Erythroblast (primary cell): ENCODE results near the gene PEG3.
"Not testable (repeated sequence)": the region's sequence is repeated elsewhere in the genome, so short reads cannot be mapped to it uniquely, and the experiment has no call there.

ENCODE experiments used
- DNase-seq, 2 experiments: peaks; one replicate each; lab custom pipeline; 2025; lab: John Stamatoyannopoulos, UW
- GATA1 ChIP-seq: IDR thresholded peaks from 2 replicates; pipeline ENCODE4 v1.6.1; 2011; ENCODE audit warnings: low read depth, mild to moderate bottlenecking, control low read depth, low read length, moderate library complexity
- POLR2A ChIP-seq: IDR thresholded peaks from 2 replicates; pipeline ENCODE4 v1.6.1; 2011; ENCODE audit warnings: mild to moderate bottlenecking, low read length

The PEG3 gene

DNA sequence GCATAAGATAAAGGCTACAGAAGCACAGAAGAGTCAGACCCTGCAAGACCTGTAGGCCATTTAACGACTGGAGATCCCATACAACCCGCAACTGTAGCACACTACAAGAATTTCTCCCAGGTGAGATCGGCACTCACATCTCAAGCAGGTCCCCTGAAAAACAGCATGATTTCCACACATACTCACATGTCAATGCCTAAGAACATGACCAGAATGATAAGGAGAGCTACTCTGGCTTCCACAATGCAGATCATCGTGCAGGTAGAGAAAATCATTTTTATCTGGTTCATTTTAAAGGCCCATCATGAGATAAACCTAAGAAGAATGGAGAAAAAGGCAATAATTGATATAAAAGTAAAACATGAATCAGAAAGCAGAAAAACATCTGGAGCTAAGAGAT is 17.5 kb upstream of the PEG3 start:
- no peak for TF ChIP-seq GATA1
- no peak for TF ChIP-seq POLR2A
- no peak for DNase-seq

DNA sequence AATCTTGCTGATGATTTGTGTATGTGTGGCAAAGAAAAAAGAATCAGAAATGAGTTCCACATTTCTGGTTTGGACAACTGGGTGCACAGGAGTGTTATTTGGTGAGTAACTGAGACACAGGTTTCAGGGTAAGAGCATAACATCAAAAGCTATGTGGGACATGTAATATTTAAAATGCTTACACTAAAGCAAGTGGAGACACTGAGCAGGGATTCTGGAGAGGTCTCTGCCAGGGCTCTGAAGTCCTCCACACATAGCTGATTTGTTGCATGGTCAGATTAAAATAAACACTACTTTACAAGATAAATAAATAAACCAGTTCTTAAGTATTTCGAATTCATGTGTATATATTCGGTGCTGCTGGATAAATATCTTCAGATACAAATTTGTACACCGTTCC is 16.3 kb upstream of the PEG3 start:
- no peak for TF ChIP-seq POLR2A
- no peak for TF ChIP-seq GATA1
- DNase-seq = no peak

DNA sequence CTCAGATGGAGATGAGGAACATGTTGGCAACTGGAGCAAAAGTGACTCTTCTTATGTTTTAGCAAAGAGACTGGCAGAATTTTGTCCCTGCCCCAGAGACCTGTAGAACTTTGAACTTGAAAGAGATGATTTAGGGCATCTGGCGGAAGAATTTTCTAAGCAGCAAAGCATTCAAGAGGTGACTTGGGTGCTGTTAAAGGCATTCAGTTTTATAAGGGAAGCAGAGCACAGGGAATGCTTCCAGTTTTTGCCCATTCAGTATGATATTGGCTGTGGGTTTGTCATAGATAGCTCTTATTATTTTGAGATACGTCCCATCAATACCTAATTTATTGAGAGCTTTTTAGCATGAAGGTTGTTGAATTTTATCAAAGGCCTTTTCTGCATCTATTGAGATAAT is 11.8 kb upstream of the PEG3 start:
- DNase-seq = not testable (repeated sequence)

DNA sequence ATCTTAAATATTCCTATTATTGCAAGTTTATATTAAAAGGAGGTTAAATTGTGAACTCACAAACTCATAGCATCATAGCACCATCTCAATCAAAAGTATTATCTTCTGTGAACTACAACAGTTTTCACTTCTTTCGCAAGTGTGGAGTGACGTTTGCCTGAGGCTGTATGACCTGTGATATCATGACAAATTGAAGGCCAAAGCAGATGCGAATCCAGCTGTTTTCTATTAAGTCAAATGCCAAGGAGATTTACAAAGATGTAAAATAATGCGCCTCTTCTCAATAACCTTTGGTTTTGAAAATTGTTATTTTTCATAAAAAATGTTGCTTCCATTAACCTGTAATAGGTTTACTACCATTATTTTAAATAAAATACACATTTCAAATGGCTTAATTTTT is 7.6 kb upstream of the PEG3 start:
- DNase-seq = no peak
- TF ChIP-seq GATA1 = no peak
- no peak for TF ChIP-seq POLR2A

DNA sequence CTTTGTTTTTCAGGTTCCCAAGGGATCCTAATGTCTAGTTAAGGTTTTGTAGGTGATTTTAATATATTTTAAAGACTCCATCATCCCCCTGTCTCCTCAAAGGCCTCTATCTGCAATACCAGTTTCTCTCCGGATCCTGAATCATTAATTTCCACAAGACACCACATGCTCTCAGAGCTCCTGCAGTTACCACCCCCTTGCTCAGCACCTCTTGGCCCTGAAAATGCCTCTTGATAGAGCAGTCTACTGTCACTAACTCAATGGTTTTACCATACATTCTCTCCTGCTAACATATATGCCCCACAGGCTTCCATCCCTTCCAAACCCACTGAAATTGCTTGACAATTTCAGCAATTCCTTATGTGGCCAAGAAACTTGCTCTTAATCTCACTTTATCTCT is 1.9 kb upstream of the PEG3 start:
- no peak for TF ChIP-seq POLR2A
- no peak for TF ChIP-seq GATA1
- DNase-seq = no peak

DNA sequence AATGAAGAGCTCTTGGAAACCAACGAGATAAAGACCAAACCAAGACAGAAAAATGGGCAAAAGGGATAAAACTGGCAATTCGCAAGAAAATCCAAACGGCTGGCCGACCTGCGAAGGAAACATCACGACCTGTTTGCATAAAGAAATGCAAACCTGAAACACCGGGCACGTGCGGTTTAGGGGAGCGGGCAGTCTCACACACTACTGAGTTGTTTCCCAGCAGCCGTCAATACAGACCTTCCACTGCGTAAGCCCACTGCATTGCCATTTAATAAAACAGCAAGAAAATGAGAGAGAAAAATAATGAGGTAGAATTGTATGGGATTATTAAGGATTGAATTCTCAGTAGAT is 642 bp upstream of the PEG3 start:
- no peak for DNase-seq
- no peak for TF ChIP-seq POLR2A
- TF ChIP-seq GATA1 = no peak

DNA sequence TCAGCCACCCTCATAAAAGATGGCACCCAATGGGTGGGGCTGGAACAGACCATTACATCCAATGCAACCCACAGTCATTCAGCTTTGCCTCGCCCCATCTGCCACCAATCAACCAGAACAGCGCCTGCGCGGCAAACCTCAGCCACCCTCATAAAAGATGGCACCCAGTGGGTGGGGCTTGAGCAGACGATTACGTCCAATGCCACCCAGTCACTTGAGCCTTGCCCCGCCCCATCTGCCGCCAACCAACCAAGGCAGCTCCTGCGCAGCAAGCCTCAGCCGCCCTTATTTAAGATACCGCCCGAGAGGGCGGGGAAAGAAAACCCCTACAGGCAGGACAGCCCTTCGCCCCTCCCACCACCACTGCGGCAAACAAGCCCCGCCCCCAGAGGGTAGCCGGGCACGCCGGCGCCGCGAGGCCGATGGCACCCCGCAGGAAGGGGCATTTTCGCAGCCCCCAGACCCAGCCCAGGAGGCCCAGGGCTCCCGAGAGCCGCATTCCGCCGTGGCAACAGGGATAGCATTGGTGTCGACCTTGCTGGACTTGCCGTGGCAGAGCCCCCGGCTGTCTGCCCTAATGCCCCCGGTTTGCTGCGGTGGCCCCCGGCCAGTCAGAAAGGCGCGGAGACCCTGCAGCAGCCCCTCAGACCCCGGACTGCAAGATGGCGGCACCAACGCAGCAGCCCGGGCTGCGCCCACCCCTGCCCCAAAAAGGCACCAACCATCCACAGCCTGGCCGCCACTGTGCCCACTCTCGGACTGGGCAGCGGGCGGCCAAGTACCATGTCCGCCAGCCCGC is 675 bp downstream of the PEG3 start:
- no peak for TF ChIP-seq POLR2A
- no peak for TF ChIP-seq GATA1
- peak; percentile 43 to 58 for DNase-seq

DNA sequence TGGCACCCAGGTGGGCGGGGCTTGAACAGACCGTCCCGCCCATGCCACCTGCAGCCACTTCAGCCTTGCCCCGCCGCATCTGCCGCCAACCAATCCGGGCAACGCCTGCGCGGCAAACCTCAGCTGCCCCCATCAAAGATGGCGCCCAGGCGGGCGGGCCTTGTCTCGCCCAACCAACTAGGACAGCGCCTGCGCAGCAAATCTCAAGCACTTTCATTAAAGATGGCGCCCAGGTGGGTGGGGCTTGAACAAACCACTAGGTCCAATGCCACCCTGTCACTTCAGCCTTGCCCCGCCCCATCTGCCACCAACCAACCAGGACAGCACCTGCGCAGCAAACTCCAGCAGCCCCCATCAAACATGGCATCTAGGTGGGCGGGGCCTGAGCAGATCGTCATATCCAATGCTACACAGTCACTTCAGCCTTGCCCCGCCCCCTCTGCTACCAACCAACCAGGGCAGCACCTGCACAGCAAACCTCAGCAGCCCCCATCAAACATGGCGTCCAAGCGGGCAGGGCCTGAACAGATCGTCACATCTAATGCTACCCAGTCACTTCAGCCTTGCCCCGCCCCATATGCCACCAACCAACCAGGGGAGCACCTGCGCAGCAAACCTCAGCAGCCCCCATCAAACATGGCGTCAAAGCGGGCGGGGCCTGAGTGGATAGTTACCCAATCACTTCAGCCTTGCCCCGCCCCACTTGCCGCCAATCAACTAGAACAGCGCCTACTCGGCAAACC is 1.4 kb downstream of the PEG3 start:
- TF ChIP-seq GATA1 (no peak), POLR2A (no peak)

DNA sequence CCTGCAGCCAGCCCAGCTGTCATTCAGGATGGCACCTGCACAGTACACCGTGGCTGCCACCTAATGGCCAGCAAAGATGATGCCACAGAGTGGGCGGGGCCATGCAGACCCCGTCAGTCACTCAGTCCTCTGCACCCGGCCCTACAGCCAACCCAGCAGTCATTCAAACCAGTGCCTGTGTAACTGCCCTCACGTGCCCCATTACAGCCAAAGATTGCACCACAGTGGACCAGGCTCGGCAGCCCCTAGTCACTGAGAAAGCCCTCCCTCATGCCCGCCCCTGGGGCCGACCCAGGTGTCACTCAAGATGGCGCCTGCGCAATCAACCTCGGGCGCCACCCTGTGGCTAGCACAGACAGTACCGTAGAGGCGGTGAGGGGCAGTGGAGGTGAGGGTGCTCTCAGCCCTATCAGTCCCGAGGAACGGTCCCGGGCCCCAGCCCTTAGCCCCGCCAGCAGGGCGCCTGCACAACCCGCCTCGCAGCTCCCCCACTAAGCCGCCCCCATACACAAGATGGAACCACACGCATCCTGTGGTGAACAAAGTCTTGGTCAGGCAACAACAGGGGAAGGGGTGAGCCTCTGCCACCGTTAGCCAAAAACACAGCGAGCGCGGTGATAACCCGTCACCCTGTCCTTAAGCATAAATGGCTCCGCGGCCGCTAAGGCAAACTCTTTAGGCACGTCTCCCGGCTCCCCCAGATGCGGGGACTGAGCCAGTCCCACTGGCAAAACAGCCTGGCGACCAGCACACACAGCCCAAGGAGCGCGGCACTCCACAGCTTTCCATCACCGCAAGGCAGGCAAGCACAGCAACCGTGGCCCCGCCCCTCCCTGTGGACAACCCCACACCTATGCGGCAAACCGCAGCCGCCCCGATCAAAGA is 2.3 kb downstream of the PEG3 start:
- peak; percentile 33 to 46 for DNase-seq
- no peak for TF ChIP-seq GATA1
- TF ChIP-seq POLR2A = no peak

More for the DNA sequence above, 1.4 kb downstream of the PEG3 start:
- DNase-seq = peak; percentile 49 to 58

DNA sequence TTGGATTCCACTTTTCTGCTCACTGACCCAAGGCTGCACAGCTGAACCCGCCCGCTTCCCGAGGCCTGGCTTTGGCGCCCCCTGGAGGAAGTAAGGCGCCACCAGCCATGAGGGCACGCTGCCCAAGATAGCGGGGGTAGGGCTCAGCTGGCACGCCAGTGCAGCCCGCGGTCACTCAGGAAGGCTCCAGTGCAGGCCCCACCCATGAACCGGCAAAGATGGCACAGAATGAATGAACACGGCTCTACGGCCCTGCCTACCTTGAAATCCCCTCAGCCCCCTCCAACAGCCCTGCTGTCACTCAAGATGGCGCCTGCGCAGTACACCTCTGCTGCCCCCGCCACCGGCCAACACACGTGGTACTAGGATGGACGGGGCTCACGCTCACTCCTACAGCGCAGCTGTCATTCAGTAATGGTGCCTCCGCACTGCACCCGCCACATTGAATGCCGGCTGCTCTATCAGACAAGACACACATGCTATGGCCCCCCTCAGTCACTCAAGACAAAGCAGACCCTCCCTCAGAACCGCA is 3.0 kb downstream of the PEG3 start:
- peak; percentile 36 to 39 for DNase-seq
- TF ChIP-seq GATA1 (no peak), POLR2A (no peak)

DNA sequence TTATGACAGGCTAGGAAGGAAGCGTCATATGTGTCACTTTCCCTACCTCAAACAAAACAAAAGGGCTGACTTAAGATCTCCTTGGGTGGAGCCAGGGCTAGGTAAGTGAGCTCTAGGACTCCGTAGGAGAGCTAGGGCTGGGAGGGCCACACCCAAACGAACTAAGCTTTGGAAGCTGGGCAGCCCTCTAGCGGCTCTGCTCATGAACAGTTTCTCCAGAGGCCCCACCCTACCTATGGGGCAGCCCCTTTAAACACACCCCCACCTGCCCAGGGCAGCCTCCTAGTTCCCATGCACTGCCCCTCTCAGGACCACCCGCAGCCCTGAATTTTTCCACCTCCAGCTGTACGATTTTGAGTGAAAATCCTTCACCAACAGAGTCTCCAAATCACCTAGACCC is 3.5 kb downstream of the PEG3 start:
- DNase-seq = no peak
- TF ChIP-seq GATA1 (no peak), POLR2A (no peak)

DNA sequence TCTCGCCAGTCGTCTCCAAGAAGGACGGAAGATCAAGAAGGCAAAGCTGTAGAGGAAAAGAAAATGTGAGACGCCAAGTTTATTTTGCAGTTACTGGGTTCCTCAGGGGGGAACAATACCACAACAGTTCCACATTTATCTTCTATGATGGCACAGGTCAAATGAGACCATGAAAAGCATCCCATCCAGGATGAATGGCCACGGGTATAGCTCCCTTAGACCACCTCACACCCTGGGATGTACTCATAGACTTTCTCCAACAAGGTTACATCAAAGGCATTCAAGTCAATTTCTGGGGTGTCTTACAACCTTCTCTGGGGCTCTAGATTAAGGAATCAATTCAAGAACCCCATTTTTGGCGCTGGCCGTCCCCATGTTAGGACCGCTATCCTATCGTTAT is 4.5 kb downstream of the PEG3 start:
- DNase-seq = no peak

DNA sequence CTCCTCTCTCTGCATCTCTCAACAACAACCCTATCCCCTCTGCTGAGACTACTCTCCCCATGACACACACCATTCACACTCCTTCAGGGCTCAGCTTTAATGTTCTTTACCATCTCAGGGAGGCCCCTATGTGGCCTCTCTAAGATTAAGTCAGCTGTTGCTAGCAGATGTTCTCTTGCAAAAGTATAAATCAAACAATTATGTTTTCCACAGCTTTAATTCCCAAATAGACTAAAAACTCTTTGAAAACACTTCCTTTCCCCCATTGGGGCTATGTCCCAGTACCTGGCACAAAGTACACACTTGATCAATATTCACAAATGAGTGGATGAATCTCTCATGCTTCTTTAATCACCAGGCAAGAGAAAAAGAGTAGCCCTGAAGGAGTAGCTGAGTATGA is 5.1 kb downstream of the PEG3 start:
- no peak for DNase-seq

More for the DNA sequence above, 4.5 kb downstream of the PEG3 start:
- TF ChIP-seq GATA1 (no peak), POLR2A (no peak)

More for the DNA sequence above, 5.1 kb downstream of the PEG3 start:
- TF ChIP-seq GATA1 = no peak
- no peak for TF ChIP-seq POLR2A
